GM19240 (cell line): Measurements from ENCODE around the gene KAT2A.

Experiments used
- DNase-seq: peaks from one replicate; pipeline ENCODE4 v3.0.0; 2011; ENCODE audit warnings: low spot score; ENCODE audit not compliant: insufficient read length

KAT2A gene

DNA sequence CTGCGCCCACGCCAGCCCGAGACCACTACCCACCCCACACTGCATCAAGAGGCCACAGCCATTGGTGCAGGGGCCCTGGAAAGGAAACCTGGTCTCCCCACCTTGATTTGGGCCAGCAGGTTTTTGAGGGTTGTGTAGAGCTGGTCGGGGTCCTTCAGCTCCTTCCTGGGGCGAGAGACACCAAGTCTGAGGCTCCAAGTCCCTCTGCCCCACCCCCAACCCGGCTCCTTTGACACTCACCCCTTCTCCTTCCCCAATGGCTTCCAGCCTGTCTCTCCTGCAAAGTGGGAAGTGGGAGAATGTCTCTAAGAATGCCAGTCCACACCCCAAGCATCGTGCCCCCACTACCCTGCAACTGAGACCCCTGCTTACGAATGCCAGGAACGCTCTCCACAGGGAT lies 7.0 kb downstream of the KAT2A start:
- no peak for DNase-seq

DNA sequence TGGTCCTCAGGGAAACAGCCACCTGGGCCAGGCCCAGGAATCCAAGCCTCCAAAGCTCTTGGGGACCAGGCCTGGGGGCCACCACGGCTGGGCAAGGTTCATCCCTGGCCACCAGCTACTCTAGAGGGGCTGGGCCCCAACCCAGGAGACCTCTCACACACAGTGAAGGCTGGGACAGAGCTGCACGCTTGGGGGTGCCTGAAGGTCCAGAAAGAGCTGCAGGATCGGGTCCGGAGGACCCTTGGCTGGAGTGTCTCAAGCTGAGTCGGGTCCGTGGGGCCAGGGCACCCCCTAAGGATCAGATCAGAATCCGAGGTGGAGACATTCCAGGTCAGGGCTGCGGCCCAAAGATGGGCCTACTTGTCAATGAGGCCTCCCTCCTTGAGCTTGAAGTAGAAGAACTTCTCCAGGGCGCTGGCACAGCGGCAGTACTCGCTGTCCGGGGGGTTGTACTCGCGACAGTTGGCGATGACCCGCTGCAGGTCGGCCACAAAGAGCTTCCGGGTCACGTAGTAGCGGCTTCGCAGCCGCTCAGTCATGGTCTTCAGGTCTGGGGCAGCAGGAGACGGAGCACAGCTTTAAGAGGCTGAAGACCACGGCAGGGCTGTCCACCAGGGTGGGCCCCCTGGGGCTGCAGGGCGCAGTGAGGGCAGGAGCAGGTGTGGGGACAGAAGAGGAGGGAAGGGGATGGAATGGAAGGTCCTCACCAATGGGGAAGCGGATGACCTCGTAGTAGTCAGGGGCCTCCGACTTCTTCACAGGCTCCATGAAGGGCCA lies 7.7 kb downstream of the KAT2A start:
- DNase-seq, result no peak

DNA sequence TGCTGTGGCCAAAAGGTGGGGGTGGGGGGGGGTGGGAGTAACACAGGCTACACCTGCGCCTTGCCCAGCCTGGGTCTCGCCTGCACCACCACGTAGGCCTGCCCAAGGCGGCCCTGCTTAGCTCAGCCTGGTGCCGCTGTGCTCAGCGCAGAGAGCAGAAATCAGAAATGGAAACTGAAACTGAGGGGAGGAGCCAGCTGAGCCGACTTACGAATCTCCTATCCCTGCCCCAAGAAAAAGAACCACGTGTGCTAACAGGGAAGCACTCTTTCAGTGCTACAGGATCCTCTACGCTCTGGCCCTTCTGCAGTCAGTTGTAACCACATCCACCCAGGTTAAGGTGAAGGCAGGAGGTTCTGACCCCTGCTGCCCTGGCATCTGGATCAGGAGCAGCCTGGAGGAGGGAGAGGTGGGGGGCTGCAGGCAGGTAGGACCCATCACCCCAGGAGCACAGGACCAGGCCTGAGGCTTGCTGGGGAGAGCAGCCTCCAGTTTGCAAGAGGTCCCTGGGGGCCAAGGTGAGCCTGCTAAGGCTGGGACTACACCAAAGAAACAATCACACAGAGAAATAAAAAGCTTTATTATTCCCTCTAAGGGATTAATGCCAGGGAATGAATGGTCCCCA lies 8.5 kb downstream of the KAT2A start, which contains the start of gene DHX58:
TSS of gene DHX58 (minus strand) at position 163 of the 625 bp plus-strand sequence. CDS start 822 bp downstream, outside the sequence.
- peak; percentile 89 for DNase-seq

DNA sequence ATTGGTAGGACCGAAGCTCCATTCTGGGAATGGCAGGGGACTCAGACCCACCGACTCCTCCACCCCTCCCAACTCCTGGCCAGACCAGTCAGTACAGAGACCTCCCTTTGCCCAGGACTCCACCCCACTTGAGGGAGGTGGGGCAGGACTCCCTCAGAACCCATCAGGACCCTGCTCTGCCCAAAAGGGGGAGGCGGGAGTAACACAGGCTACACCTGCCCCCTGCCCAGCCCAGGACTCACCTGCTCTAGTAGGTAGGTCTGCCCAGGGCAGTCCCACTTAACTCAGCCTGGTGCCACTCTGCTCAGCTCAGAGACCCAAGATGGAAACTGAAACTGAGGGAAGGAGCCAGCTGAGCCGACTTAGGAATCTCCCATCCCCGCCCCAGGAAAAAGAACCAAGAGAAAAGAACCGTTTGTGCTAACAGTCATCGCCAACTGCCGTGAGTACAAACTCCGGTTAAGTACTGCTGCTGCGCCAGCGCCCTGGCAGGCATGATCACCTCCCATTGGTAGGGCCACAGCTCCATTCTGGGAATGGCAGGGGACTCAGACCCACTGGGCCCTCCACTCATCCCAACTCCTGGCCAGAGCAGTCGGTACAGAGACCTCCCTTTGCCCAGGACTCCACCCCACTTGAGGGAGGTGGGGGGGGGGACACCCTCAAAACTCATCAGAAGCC lies 9.2 kb downstream of the KAT2A start:
- DNase-seq, result no peak

DNA sequence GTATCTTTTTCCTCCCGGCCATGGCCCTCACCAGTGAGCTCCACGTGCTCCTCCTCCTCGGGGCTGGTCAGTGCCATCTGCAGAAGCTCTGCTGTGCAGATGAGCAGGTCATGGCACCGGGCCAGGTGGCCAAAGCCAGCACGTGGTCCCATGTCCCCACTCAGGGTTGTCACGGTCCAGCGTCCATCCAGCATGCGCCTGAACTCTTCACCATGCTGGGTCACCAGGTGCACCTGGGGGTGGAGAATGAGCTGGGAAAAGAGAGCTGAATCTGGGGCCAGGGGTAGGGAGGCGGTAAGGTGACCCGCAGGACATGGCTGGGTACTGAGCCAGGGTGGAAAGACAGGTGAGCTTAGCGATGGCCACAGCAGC lies 9.9 kb downstream of the KAT2A start:
- no peak for DNase-seq

DNA sequence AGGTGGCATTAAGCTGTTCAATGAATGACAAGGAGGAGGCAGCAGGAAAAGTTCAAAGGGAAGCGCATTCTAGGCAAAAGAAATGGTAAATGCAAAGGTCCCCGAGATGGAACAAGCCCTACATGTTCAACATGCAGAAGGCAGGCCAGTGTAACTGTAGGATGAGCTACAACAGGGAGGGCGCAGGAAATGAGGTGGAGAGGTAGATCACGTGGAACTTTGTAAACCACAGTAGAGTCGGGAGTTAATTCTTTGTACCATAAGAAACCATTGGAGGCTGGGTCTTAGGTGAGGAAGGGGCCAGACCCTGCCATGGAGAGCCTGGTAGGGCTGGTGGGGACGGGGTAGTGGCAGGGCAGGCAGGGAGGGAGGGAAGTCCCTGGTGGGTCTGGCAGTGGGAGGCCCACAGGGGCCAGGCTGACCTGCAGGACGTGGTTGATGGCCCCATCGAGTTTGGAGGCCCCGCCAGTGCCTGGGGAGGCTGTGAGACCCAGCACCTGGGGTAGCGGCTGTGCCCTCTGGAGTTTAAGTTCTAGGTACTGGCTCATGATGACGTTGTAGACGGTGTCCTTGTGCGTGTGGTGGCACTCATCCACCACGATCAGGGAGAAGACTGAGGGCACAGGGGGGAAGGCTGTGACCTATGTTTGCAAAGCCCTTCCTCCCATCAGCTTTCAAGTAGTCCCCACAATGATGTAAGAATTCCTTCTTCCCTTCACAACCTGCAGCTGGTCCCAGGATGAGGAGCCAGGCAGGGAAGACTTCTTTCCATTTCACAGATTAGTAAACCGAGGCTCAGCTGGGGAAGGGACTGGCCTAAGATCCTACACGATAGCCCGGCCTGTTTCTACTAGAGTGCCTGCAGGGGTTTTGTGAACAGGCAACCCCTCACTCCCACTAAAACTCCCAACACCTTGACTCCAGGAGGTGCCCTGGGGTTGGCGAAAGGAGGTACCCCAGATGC lies 10.6 kb downstream of the KAT2A start:
- DNase-seq, result no peak

DNA sequence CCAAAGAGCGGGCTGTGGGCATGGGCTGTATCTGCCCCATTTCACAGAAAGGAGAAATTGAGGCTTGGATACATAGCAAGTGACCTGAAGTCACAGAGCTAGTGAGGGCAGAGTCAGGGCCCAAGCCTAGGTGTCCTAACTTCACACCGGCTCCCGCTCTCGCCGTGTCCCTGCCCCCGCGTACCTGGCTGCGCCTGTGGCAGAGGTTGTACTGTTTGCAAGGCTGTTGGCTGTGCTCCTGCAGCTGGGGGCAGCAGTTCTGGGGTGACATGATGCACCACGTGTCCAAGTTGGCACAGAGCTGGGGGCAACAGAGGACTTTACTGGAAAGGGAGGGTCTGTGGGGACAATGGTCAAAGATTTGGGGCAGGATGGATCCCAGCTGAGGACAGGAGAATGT lies 12.1 kb downstream of the KAT2A start:
- DNase-seq, result no peak

DNA sequence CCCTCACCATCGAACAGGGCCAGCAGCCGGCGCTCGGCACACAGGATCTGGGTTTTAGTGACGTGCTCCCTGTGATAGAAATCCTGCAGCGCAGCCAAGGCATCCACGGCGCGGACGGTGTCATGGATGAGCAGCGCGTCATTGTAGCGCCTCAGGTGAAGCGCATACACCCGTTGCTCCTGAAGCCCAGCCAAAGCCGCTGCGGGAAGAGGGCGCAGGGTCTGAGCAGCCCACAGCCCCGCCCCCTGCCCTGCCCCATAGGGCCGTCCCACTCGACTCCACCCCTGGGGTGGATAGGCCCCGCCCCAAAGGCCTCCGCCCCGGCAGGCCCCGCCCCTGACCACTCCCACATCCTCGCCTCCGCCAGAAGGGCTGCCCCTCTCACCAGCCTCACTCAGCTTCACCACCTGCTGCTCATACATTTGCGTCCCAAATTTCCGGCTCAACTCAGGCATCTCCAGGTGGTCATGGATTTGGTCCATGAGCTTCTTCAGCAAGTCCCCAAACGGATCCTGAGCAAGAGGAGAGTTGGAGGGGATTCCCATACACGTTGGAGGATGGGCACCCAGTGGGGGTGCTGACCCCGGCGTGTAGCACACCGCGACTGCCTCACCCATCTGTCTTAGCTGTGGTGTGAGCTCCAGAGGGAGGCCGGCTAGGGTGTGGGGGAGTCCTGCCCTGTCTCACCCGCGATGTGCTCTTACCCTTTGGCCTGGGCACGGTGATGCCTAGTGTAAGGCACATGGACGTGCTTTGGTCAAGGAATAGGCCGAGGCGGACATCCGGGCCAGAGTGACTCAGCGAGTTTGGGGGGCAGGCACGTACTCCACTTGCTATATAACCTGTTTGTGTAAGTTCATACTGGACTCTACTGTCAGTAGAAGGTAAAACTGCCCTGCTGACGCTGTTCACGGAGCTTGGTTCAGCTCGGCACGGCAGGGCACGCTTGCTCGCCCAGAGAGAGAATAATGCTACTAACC lies 13.3 kb downstream of the KAT2A start:
- DNase-seq, result peak; percentile 93

DNA sequence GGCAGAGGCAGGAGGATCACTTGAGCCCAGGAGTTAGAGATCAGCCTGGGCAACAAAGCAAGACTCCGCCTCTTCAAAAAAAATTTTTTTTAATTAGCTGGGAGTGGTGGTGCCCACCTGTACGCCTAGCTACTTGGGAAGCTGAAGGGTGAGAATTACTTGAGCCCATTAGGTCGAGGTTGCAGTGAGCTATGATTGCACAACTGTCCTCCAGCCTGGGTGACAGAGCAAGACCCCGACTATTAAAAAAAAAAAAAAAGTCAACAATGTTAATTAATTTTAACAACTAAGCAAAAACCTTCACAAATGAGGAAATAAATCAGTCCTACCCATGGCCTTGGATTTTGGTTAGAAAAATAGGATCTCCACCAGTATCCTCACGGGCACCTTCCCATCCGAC lies 14.0 kb downstream of the KAT2A start:
- no peak for DNase-seq

DNA sequence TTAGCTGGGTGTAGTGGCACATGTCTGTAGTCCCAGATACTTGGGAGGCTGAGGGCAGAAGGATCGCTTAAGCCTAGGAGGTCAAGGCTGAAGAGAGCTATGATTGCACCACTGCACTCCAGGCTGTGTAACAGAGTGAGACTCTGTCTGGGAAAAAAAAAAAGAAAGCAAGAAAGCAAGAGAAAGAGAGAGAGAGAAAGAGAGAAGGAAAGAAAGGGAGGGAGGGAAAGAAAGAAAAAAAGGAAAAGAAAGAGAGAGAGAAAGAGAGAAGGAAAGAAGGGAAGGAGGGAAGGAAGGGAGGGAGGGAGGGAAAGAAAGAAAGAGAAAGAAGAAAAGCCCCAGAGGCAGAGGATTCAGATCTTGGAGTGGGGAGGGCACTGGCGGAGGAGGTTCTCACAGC lies 15.2 kb downstream of the KAT2A start:
- no peak for DNase-seq

DNA sequence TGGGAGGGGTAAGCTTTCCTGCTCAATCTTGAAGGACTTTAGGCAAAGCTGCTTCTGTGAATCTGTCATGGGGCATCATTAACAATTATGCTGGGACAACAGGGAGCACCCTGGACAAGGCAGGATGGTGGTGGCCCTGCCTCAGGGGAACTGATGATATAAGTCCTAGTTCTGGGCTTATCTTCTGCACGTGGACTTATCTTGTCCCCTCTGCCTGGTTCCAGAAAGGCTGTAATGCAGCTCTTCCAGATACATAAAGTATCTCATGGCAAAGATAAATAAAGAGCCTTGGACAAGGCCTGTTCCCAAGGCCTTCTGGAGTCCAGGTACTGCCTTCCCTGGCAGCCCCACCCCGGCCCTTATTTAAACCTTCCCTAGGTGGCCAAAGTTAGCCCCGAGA lies 16.9 kb downstream of the KAT2A start:
- no peak for DNase-seq

DNA sequence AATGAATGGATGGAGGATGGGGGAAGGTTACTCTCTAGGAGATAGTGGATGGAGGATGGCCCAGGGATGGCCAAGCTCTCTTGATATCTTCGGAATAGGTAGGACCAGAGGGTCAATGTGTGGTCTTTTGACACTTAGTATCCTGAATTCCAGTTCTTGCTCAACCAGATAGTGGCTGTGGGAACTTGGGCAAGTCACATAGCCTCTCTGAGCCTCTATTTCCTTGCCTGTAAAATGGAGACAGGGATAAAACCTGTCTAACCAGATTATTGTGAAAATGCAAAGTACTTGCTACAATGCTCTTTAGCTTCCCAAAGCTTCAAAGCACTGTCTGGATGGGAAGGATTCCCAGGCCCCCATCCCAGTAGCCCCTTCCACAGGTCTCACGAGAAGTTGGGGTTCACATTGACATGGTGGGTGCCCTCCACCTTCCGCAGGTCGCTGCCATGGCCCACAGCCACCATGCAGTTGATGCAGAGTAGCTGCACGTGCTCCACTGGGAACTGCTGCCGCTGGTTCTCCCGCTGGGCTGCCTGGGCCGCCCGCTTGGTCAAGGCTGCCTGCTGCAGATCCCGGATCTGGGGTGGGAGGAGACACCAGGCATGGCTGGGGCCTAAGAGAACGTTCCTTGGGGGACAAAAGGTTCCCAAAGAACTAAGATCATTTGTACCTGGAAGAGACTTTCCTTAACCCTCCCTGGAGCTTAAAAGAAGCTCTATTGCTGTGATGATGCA lies 17.8 kb downstream of the KAT2A start:
- no peak for DNase-seq

DNA sequence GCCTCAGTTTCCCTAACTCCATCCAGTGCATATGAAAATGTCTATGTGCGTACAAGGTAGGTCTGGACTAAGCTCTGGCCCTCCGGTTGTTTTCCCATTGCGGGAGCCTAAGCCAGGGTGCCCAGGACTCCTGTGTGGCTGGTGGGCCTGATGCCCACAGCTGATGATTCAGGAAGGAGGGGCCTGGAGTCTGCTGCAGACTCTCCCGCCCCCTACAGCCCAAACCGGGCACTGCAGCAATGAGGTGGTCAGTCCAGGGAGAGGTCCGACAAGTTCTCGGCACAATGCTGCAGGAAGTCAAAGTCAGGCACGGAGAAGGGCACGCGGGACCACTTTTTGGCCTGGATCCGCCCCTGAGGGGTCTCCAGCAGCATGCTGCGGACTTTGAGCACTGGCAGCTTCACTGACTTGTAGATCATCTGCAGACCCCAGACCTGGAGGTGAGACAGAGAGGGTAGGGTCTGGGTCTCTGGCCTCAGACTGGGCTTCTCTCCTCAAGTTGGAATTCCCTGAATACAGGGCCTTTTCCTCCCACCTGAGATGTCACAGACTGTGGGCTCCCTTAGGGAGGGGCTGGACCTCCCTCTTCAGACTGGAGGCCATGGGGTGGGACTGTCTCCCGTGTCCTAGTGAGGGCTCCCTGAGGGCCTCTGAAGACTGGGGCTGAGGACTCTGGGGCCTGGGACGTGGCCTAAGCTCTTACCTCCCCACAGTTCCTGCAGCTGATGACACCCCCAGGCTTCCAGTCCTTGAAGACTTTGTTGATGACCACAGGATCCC lies 19.5 kb downstream of the KAT2A start:
- peak; percentile 83 for DNase-seq

DNA sequence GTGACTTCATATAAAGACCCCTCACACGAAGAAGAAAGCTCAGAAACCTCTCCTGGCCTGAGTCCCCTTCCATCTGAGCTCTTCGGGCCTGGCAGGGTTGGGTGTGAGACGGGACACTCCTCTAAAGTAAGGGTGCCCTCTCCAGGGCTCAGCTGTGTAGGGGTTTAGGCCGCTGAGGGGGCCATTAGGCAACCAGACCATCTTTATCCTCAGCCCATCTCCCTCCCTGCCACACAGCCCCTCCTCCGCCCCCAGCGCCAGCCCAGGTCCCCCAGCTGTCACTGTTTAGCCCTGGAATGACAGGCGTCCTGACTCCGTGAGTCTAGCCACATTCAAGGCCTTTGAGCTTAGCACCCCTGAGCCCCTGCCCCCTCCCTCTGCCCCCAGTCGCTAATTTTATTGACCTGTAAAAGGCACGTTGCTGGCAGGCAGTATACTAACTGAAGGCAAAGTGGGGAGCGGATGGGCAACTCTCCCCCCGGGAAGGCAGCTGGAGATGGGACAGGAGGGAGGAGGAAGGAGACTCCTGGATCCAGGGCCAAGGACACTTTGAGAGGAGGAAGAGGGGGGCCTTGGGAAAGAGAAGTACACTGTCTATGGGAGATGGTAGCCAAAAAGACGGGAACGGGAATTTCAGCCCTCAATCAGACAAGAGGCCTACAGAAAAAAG lies 22.3 kb downstream of the KAT2A start:
- DNase-seq, result no peak

DNA sequence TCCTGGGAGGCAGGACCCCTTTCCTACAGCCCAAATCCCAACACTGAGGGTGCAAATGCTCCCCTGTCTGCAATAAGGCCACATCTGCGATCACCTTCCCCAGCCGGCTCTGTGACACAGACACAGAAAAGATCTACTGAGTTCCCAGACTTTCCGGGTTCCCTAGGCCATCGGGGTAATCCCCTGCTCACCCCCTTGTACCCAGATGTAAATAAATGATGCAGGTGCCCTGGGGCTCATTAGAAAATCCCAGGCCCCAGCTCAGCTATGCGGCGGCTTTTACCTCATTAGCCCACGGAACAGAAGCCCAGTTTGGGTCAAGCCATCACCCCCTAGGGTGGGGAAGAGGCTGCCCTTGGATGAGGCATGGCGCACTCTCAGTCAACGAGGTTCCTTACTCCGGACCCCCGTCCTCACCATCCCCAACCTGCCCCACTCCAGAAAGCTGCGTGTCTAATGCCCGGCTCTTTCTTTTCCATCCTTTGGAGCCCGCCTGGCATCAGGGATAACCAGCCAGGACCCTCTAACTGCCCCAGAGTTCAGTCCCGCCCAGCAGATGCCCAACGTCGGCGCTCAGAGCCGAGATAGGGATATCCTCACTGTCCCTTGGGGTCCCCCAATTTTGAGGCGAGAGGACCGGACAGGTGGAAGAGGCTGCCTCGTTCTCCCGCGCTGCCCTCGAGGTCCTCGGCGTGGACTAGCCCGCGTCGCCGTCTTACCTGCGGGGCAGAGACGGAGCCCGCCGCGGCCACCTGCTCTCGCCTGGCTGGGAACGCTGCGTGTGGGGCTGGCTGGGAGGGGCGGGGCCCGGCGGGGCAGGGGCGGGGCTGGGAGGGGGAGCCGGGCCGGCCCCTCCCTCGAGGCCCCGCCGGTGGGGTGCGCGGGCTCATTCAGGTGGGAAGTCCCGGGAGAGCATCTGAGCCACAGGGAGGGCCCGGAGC lies 23.2 kb downstream of the KAT2A start, which contains the start of gene ZNF385C:
TSS of gene ZNF385C (minus strand) at position 783 of the 941 bp plus-strand sequence. CDS start 35,417 bp downstream, outside the sequence.
- DNase-seq, result no peak

DNA sequence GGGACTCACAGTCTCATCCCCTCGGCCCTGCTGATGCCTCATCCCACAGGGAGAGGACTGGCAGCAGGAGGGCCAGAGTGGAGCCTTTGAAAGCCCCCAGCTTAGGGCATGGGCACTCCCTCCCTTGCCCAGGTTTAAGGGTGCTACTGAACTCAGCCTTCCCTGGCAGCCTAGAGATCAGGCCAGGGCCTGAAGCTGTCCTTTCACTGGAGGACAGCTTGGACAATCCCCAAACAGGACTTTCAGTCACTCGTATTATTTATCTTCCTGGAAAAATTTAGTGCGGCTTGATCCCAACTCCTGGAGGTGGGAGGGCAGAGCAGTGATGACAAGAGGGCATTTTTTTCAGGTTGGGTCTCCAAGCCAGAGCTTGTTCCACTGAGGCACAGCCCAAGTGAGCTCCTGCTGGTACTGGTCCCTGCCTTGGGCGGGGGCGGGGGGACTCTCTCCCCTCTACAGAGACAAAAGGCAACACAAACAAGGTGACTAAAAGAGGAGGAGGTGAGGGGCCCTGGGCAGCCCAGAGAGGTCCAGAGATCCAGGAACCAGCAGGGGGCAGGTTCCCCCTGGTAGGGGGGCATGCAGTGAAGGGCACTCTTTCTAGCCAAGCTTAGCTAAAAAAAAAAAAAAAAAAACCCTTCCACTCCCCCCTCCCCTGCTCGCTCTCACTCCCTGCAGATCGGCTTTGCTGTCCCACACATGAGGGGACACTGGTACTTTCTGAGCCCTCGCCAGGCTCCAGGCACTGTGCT lies 24.6 kb downstream of the KAT2A start:
- DNase-seq, result no peak
